ENCODE results near the gene TMEM14A.

DNA sequence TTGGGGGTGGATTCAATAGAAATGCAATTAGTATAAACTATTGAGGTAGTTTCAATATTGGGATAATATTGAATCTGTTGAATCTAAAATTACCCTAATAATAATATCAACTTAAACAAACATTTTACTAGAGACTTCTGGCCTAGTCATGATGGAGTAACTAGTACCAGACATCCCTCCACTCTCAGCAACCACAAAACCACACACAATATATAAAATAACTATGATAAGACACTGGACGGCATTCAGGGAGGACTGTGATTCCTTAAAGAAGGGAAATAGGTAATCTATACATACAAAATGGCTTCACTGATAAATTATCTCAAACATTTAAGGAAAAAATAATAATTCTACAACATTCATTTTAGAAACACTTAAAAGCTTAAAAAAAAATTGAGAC lies 38.9 kb upstream of the TMEM14A start:
- TF ChIP-seq FOXA1 (IDR thresholded peaks at IDR 0.05) (no peak), L3MBTL2 (conservative IDR thresholded peaks at IDR 0.05) (no peak), TARDBP (IDR thresholded peaks at IDR 0.05) (no peak), SP1 (IDR thresholded peaks at IDR 0.05) (no peak), BHLHE40 (IDR thresholded peaks at IDR 0.05; ENCODE audit: borderline replicate concordance) (no peak), LEF1 (IDR thresholded peaks at IDR 0.05; ENCODE audit: borderline replicate concordance) (no peak), FOXK2 (IDR thresholded peaks at IDR 0.05) (no peak), FOXM1 (IDR thresholded peaks at IDR 0.05; ENCODE audit: borderline replicate concordance) (no peak)
- TF ChIP-seq, protein P1, sequence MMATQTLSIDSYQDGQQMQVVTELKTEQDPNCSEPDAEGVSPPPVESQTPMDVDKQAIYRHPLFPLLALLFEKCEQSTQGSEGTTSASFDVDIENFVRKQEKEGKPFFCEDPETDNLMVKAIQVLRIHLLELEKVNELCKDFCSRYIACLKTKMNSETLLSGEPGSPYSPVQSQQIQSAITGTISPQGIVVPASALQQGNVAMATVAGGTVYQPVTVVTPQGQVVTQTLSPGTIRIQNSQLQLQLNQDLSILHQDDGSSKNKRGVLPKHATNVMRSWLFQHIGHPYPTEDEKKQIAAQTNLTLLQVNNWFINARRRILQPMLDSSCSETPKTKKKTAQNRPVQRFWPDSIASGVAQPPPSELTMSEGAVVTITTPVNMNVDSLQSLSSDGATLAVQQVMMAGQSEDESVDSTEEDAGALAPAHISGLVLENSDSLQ (IDR thresholded peaks at IDR 0.05), result no peak
